ENCODE measurements around the gene WHRN. TPM values are rescaled to one million over a fixed set of nuclear protein-coding genes. Genes with fewer than 3 reads are reported as not detected.

WHRN gene
- total RNA-seq, 1 donor from 2014 or later, result 12.2 TPM

DNA sequence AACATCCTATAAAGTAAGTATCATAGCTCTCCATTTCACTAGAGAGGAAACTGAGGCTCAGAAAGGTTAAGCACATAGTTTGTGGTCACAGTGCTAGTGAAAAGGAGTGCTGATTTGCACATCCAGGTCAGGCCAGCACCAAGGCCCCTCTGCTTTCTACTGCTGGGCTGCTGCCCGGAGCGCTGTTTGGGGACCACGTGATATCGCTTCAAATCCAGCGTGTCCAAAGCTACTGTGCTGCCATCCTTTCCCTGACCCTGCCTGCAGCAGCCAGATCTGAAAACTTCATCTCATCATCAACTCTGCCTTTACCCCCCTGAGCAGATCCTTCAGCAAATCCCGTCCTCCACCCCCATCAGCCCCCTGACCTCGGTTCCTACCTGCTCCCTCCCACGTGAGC lies 76.8 kb downstream of the WHRN start:
- H3K36me3 Mint-ChIP-seq, result no peaks in the 10 kb centered on the region
- H3K27me3 Mint-ChIP-seq, result peaks cover 4% of the 10 kb centered on the region
- no peak overlapping the region for H3K4me3 Mint-ChIP-seq
- no peaks in the 10 kb centered on the region for H3K9me3 Mint-ChIP-seq
- no peak for DNase-seq (ENCODE audit: extremely low spot score, unreplicated experiment)
- TF ChIP-seq, protein P1, sequence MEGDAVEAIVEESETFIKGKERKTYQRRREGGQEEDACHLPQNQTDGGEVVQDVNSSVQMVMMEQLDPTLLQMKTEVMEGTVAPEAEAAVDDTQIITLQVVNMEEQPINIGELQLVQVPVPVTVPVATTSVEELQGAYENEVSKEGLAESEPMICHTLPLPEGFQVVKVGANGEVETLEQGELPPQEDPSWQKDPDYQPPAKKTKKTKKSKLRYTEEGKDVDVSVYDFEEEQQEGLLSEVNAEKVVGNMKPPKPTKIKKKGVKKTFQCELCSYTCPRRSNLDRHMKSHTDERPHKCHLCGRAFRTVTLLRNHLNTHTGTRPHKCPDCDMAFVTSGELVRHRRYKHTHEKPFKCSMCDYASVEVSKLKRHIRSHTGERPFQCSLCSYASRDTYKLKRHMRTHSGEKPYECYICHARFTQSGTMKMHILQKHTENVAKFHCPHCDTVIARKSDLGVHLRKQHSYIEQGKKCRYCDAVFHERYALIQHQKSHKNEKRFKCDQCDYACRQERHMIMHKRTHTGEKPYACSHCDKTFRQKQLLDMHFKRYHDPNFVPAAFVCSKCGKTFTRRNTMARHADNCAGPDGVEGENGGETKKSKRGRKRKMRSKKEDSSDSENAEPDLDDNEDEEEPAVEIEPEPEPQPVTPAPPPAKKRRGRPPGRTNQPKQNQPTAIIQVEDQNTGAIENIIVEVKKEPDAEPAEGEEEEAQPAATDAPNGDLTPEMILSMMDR (conservative IDR thresholded peaks at IDR 0.05), result no peak
- H3K4me1 Mint-ChIP-seq (ENCODE audit: unreplicated experiment), result peaks cover 5% of the 10 kb centered on the region
- no peak overlapping the region for H3K27ac Mint-ChIP-seq

DNA sequence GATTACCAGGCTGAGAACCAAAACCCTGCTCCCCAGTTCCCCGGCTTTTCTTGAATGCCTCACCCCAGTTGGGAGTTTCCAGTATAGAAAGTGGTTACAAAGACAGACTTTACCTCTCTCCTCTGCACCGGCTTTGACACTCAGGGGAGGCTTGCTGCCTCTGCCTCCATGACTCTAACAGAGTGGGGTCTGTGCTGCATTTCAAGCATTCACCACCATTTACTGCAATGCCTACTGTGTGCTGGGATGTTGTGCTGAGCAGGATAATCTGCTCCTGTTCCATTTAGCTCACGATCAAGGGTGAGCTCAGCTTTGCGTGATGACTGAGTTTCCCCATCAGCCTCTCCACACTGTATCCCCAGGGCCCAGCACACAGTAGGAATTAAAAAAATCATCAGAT lies 77.6 kb downstream of the WHRN start:
- no peak for DNase-seq (ENCODE audit: extremely low spot score, unreplicated experiment)
- H3K36me3 Mint-ChIP-seq, result no peaks in the 10 kb centered on the region
- no peaks in the 10 kb centered on the region for H3K9me3 Mint-ChIP-seq
- no peak overlapping the region for H3K4me3 Mint-ChIP-seq
- H3K4me1 Mint-ChIP-seq (ENCODE audit: unreplicated experiment), result peaks cover 6% of the 10 kb centered on the region
- no peak overlapping the region for H3K27ac Mint-ChIP-seq
- H3K27me3 Mint-ChIP-seq, result peaks cover 4% of the 10 kb centered on the region
- TF ChIP-seq, protein P1 (conservative IDR thresholded peaks at IDR 0.05), result no peak

DNA sequence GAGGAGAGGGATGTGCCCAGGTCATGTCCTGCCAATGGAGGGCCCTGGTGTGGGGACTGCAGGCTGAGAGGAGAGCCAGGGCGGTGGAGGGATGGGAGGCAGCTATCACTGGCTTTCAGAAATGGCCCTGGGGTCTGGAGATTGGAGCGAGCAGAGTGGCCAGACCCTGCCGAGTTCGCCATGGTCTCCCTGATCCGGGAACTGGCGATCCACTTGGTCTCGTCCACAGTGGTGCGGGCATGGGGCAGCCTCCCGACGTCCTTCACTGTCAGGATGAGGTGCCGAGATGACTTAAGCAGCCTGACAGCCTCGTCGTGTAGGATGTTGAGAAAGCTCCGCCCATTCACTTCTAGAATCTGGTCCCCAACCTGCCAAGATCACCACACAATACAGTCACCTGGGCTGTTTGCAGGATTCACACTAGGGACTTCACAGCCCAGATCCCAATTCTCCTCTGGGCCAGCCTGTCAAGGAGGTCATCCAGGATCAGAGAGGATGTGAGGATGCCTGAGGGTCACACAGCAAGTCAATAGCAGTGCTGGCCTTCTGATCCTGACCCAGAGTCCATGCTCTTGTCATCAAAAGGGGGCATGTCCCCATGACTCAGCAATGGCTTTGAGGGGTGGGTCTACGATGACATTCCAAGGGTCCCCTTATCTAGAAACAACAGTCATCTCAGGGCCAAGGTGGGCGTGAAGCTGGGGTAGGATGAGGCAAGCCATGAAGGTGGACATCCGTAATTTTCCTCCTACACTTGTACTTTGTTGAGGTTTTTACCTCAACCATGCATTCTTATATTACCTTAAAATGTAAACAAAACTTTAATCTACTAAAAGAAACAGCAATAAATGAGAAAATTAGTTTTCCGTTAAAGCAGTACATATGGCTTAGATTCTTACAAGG lies 79.0 kb downstream of the WHRN start:
- H3K27me3 Mint-ChIP-seq, result peaks cover 4% of the 10 kb centered on the region
- no peak overlapping the region for H3K27ac Mint-ChIP-seq
- H3K4me3 Mint-ChIP-seq, result no peak overlapping the region
- H3K36me3 Mint-ChIP-seq, result no peaks in the 10 kb centered on the region
- peaks cover 6% of the 10 kb centered on the region for H3K4me1 Mint-ChIP-seq (ENCODE audit: unreplicated experiment)
- no peaks in the 10 kb centered on the region for H3K9me3 Mint-ChIP-seq
- TF ChIP-seq, protein P1 (conservative IDR thresholded peaks at IDR 0.05), result no peak
- no peak for DNase-seq (ENCODE audit: extremely low spot score, unreplicated experiment)

DNA sequence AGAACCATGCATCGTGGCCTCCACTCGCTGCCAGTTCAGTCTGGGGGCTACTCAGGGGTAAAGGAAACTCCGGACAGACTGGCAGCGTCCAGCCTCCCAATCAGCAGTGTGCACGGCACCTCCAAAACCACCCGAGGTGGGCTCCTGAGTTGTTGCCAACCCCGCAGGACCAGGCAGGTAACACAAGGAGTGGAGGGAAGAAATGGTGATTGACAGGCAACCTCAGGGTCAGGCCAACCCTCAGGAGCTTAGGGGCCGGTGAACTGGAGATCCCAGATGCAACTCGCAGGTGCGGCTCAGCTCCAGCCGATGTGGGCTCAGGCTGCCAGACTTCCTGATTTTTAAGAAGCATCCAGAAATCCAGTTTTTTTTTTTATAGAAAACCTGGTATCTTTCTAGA lies 80.1 kb downstream of the WHRN start:
- H3K4me1 Mint-ChIP-seq (ENCODE audit: unreplicated experiment), result peaks cover 6% of the 10 kb centered on the region
- H3K27me3 Mint-ChIP-seq, result peaks cover 4% of the 10 kb centered on the region
- no peaks in the 10 kb centered on the region for H3K9me3 Mint-ChIP-seq
- TF ChIP-seq, protein P1 (conservative IDR thresholded peaks at IDR 0.05), result no peak
- H3K27ac Mint-ChIP-seq, result no peak overlapping the region
- H3K4me3 Mint-ChIP-seq, result no peak overlapping the region
- no peaks in the 10 kb centered on the region for H3K36me3 Mint-ChIP-seq
- no peak for DNase-seq (ENCODE audit: extremely low spot score, unreplicated experiment)

DNA sequence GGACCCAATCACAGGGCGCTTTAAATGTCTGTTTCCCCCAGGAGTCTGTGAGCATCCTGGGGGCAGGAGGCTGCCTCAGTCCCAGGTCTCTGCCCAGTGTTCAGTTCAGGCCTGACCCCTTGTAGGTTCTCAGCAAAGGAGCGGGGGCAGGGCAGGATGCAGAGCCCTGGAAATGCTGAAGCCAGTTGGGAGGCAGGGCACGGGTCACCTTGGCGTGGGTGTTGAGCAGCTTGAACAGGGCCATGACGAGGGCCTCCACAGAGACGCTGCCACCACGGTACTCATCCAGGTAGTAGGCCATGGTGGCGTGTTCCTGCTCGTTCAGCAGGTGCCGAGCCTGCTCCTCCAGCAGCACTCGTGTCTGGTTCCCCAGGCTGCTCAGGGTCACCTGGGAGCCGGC lies 81.1 kb downstream of the WHRN start:
- Mint-ChIP-seq H3K4me1 (ENCODE audit: unreplicated experiment) (peaks cover 6% of the 10 kb centered on the region), H3K27me3 (peaks cover 4% of the 10 kb centered on the region), H3K36me3 (no peaks in the 10 kb centered on the region), H3K4me3 (no peak overlapping the region), H3K27ac (no peak overlapping the region), H3K9me3 (no peaks in the 10 kb centered on the region)
- TF ChIP-seq, protein P1 (conservative IDR thresholded peaks at IDR 0.05), result no peak
- no peak for DNase-seq (ENCODE audit: extremely low spot score, unreplicated experiment)
